Dermis lymphatic vessel endothelial cell (primary cell): Measurements from ENCODE around the gene RSPH6A. TPM values are rescaled to one million over a fixed set of nuclear protein-coding genes. Genes with fewer than 3 reads are reported as not detected.

Experiments
- total RNA-seq: library from RNA; depleted of rRNA; stranded (reverse); fragments of >200 nt; gene quantifications from 2 replicates; pipeline ENCODE4 v1.2.1, GENCODE V29; 2014

Gene RSPH6A
- under 0.01 and 0.11 TPM in 2 replicates for total RNA-seq

DNA sequence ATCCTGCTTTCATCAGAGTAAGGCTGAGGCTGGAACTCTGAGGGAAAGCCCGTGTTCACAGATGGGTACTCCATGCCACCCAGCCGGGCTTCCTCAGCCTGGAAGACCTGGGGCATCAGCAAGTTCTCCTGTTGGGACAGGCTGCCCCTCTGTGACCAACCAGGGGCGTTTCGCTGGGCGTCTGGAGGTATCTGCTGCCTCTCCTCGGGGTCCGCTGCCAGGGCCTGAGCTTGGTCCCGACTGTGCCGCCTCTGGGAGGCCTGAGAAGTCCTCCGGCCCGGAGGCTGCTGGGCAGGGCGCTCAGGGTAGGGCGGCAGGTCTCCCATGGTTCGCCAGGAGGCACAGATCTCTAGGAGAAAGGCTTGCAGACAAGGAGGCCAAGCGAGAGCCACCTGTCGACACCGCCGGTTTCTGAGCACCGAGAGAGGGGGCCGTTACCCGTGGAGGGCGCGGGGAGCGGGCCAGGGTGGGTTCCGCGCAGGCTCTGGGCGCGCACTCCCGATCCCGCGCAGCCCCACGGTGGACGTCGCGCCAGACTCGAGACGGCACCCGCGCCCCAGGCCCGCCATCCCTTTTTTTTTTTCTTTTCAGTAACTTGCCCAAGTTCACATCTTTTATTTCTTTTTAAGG is at the start of gene RSPH6A:
RSPH6A (minus strand) TSS at position 458 of the 630 bp plus-strand sequence; CDS start at position 326, 132 bp downstream.

GRCh38 chr19:45863840-45864628 is 48.9 kb upstream of the RSPH6A start, which contains the start of gene FOXA3:
Gene FOXA3 (plus strand): TSS chr19:45864326. CDS start chr19:45864457, 131 bp downstream.

GRCh38 chr19:45862564-45863334 is 47.6 kb upstream of the RSPH6A start, which contains the start of gene SYMPK:
Gene SYMPK (minus strand): TSS chr19:45863147. CDS start chr19:45854495, 8,652 bp downstream.

DNA sequence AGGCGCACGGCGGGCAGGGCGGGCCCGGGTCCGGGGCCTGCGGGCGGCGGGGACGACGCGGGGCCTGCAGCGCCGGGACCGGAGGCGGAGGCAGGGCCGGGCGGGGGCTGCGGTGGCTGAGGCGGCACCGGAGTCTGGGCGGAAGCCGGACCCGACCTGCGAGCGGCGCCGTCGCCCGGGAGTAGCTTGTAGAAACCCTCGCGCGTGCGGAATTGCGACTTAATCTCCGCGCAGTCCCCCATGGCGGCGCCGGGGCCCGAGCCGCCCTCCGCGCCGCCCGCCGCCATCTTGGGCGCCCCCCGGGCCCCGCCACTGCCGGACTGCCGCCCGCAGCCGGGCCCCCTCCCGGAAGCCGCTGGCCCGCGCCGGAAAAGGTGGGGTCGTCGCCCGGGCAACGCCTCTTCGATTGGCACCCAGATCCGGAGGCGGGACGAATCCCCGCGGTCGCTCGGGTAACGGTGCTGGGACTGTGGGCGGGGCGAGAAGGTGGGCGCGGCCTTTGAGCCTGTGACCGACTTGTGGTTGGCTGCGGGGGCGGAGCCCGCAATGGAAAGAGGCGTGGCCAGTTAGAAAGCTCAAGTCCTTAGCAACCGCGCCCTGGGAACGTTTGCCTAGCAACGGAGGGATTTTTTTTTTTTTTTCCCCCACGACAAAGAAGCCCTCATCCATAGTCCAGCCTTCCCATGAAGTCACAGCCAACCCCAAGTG is 22.5 kb downstream of the RSPH6A start, which contains the start of gene DMWD:
DMWD (minus strand) TSS at position 376 of the 708 bp plus-strand sequence; CDS start at position 287, 89 bp downstream.

GRCh38 chr19:45782162-45782691 is 32.9 kb downstream of the RSPH6A start, which contains the start of gene DMPK:
Gene DMPK (minus strand): TSS chr19:45782490. CDS start chr19:45782352, 138 bp downstream.

DNA sequence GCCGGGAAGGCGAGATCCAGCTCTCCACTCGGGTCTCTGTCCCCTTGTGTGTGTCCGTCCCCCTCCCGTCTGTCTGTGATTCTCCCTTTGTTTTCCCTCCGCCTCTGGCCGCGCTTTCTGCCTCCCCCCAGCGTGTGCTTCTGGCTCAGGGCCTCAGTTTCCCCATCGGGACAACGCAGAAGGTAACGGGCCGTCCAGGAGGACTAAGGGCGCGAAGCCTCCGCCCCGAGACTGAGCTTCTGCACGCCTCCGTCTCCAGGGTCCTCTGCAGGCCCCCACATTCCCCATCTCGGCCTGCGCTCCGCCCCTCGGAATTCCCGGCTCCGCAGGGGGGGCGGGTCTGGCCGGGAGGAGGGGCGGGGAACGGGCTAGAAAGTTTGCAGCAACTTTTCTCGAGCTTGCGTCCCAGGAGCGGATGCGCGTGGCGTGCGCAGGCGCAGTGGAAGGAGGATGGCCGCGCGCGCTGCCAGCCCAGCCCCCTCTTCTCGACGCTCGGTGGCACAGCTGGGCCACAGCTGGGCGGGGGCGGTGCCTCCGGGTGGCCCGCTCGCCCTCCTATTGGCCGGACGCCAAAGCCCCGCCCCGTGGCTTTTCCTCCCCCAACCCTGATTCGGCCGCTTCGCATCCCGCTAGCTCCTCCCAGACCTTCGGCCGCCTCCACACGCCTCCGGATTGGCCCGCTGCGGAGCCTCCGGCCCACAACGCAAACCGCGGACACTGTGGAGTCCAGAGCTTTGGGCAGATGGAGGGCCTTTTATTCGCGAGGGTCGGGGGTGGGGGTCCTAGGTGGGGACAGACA is 45.9 kb downstream of the RSPH6A start, which contains the start of gene SIX5:
SIX5 (minus strand) TSS at position 269 of the 799 bp plus-strand sequence. CDS start 408 bp downstream, outside the sequence.

Other genes starting within 250 kb of the RSPH6A start
- 4.9 and 5.2 TPM in 2 replicates for gene OPA3, start 230.5 kb downstream of the RSPH6A start, total RNA-seq
- 0.86 and 1.3 TPM in 2 replicates for gene GPR4, start 213.1 kb downstream of the RSPH6A start, total RNA-seq
- gene EML2, start 175.9 kb downstream of the RSPH6A start, total RNA-seq: 12.8 and 15.8 TPM in 2 replicates
- gene GIPR, start 147.1 kb downstream of the RSPH6A start, total RNA-seq: under 0.01 TPM in 2 replicates
- gene SNRPD2, start 123.4 kb downstream of the RSPH6A start, total RNA-seq: 272 and 414 TPM in 2 replicates
- 5.2 and 8.1 TPM in 2 replicates for gene QPCTL, start 122.6 kb downstream of the RSPH6A start, total RNA-seq
- gene FBXO46, start 84.4 kb downstream of the RSPH6A start, total RNA-seq: 3.5 and 4.8 TPM in 2 replicates
- not detected in 2 replicates for gene MEIOSIN, start 81.9 kb downstream of the RSPH6A start, total RNA-seq
- gene SIX5, start 46.1 kb downstream of the RSPH6A start, total RNA-seq: 4.1 and 4.6 TPM in 2 replicates
- 5.6 and 6.1 TPM in 2 replicates for gene DMPK, start 32.8 kb downstream of the RSPH6A start, total RNA-seq
- gene DMWD, start 22.5 kb downstream of the RSPH6A start, total RNA-seq: 19.3 and 21.1 TPM in 2 replicates
- gene SYMPK, start 47.8 kb upstream of the RSPH6A start, total RNA-seq: 24.0 and 24.1 TPM in 2 replicates
- 0.09 TPM in 1 of 2 replicates, not detected in the other for gene FOXA3, start 49.0 kb upstream of the RSPH6A start, total RNA-seq
- 16.6 and 18.0 TPM in 2 replicates for gene IRF2BP1, start 70.8 kb upstream of the RSPH6A start, total RNA-seq
- gene MYPOP, start 87.3 kb upstream of the RSPH6A start, total RNA-seq: 0.76 and 0.86 TPM in 2 replicates
- not detected in 2 replicates for gene NANOS2, start 99.5 kb upstream of the RSPH6A start, total RNA-seq
- 3.7 and 6.4 TPM in 2 replicates for gene NOVA2, start 158.6 kb upstream of the RSPH6A start, total RNA-seq
- 3.6 and 5.6 TPM in 2 replicates for gene CCDC61, start 180.2 kb upstream of the RSPH6A start, total RNA-seq
- not detected in 2 replicates for gene PGLYRP1, start 207.7 kb upstream of the RSPH6A start, total RNA-seq
- not detected in 2 replicates for gene IGFL4, start 225.7 kb upstream of the RSPH6A start, total RNA-seq